GM21381 (cell line): ENCODE measurements around the gene GOLGA6L24.
"Not testable (repeated sequence)": the region's sequence is repeated elsewhere in the genome, so short reads cannot be mapped to it uniquely, and the experiment has no call there.

Experiments used
- ATAC-seq: cut with Tn5 transposase; IDR thresholded peaks from one replicate; pipeline ENCODE4 v1.9.1; 2021; ENCODE audit warnings: mild to moderate bottlenecking, moderate library complexity; ENCODE audit not compliant: unreplicated experiment

Gene GOLGA6L24, protein sequence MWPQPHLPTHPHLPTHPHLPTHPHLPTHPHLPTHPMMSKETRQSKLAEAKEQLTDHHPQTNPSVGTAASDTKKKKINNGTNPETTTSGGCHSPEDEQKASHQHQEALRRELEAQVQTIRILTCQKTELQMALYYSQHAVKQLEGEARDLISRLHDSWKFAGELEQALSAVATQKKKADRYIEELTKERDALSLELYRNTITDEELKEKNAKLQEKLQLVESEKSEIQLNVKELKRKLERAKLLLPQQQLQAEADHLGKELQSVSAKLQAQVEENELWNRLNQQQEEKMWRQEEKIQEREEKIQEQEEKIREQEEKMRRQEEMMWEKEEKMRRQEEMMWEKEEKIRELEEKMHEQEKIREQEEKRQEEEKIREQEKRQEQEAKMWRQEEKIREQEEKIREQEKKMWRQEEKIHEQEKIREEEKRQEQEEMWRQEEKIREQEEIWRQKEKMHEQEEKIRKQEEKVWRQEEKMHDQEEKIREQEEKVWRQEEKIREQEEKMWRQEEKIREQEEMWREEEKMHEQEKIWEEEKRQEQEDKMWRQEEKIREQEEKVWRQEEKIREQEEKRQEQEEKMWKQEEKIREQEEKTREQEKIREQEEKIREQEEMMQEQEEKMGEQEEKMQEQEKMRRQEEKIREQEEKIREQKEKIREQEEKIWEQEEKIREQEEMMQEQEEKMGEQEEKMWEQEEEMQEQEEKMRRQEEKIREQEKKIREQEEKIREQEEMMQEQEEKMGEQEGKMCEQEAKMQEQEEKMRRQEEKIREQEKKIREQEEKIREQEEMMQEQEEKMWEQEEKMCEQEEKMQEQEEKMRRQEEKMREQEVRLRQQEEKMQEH

DNA sequence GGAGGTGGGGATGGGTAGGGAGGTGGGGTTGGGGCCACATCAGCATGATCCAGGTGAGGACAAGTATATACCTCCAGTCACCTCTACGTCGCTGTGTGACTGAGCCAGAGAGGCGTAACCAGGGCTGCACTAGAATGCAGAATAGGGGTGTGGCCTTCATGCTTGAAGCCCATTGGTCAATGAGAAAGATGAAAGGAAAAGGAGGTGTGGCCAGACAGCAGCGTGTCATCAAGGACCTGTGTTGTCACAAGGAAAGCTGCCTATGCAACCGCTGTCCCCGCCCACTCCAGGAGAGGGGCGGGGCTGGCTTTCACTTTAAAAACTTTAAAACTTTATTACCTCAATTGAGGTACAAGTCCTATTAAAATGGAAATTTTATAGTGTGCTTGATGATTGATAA, at the start of gene GOLGA6L24:
TSS of gene GOLGA6L24 (minus strand) at position 101 of the 400 bp plus-strand sequence. CDS start at position 40, 61 bp downstream.
- not testable (repeated sequence) for ATAC-seq

DNA sequence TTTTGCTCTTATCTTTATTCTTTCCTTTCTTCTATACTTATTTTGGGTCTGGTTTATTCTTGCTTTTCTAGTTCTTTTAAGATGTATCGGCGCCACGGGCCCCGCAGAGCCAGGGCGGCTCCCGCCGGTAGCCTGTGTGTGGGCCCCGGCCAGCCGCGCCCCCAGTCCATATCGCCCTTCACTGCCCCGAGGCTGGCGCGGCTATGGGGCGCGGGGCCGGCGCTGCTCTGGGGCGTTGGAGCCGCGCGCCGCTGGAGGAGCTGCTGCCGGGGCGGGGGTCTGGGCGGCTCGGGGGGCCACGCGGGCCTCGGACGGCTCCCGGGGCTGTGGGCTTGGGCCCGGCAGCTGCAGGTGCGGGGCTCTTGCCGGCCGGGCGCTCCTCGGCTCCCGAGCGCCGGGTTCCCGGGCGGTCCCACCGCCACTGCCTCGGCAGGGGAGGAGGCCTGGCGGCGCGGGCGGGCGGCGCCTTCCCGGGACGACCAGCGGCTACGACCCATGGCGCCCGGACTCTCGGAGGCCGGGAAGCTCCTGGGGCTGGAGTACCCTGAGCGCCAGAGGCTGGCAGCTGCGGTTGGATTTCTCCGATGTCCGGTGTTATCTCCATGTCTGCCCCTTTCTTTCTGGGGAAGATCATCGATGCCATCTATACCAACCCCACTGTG, 45.0 kb upstream of the GOLGA6L24 start:
- not testable (repeated sequence) for ATAC-seq

DNA sequence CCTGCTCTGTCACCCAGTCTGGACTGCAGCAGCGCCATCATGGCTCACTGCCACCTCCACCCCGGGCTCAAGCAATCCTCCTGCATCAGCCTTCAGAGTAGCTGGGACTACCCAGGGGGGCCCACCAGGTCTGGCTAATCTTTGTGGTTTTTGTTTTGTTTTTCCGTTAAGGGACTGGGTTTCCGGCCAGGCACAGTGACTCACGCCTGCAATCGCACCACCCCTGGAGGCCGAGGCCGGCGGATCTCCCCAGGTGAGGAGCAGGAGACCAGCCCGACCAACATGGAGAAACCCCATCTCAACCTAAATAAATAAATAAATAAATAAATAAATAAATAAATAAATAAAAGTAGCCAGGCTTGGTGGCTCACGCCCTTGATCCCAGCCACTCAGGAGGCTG, 38.1 kb upstream of the GOLGA6L24 start:
- ATAC-seq: not testable (repeated sequence)

DNA sequence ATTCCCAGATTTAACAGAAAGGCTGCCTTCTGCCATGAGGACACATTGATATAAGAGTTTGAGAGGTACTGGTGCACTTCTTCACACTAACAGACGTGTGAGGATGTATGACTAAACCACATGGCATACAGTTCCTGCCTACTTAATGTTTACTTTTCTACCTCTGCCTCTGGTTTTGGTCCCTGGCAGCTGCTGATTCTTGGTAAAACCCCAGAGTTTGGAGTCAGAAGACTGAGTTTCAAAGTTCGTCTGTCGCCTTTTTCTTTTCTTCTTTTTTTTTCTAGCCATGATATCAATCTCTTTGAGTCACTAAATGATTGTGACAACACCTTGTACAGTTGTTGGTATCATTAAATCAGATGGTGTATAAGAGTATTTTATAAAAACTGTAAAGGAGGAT, 22.2 kb upstream of the GOLGA6L24 start:
- ATAC-seq: not testable (repeated sequence)

DNA sequence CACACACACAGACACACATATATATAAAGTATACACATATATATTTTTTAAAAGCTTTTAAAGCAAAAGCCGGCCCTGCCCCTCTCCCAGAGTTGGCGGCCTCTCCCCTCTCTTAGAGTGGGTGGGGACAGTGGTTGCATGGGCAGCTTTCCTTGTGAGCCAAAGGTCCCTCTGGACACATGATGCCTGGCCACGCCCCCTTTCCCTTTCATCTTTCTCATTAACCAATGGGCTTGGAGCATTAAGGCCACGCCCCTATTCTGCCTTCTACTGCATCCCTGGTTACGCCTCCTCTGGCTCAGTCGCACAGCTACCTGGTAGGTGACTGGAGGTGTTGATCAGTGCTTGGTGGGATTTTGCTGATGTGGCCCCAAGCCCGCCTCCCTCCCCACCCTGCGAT, 20.5 kb upstream of the GOLGA6L24 start, which contains the start of gene GOLGA8F:
TSS of gene GOLGA8F (plus strand) at position 301 of the 400 bp plus-strand sequence. CDS start at position 399, 98 bp downstream.
- ATAC-seq: not testable (repeated sequence)

DNA sequence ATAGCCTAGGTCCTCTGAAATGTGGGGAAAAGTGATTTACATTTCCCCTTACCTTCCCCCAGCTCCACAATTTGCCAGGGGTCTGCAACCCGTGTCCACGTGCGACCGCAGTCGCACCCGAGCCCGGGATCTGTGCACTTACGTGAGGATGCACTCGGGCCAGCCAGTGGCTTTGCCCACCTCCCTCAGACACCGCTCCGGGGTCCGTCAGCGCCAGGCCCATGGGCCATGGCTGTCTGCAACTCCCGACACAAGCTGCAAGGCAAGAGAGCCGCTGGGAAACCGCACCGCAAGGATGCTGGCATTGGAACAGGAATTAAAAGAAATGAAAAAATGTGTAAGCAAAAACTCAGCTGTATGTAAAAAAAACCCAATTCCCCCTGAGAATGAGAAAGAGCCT, 7.6 kb upstream of the GOLGA6L24 start:
- ATAC-seq: not testable (repeated sequence)

DNA sequence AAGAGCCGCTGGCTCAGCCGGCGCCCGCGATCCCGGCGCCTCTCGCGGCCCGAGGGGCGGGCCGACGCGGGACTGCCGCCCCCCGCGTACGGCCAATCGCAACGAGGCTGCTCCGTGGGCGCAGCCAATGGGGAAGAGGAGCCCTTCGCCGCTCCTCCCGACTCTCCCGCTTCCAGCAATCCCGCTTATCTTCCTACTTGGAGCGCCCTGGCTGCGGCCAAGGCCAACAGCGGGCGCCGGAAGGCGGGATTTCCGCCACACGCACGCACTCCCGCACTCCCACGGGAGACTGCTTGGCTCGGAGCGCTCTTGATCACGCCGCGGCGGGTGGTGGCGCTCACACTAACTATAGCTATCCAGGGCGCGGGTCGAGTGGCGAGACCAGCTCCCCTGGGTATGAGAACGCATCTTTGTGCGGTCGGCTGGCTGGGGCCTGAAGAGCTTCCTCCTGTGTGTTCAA, 35.7 kb downstream of the GOLGA6L24 start, which contains the start of gene HERC2:
TSS of gene HERC2 (minus strand) at position 51 of the 460 bp plus-strand sequence. CDS start 746 bp downstream, outside the sequence.
- not testable (repeated sequence) for ATAC-seq

DNA sequence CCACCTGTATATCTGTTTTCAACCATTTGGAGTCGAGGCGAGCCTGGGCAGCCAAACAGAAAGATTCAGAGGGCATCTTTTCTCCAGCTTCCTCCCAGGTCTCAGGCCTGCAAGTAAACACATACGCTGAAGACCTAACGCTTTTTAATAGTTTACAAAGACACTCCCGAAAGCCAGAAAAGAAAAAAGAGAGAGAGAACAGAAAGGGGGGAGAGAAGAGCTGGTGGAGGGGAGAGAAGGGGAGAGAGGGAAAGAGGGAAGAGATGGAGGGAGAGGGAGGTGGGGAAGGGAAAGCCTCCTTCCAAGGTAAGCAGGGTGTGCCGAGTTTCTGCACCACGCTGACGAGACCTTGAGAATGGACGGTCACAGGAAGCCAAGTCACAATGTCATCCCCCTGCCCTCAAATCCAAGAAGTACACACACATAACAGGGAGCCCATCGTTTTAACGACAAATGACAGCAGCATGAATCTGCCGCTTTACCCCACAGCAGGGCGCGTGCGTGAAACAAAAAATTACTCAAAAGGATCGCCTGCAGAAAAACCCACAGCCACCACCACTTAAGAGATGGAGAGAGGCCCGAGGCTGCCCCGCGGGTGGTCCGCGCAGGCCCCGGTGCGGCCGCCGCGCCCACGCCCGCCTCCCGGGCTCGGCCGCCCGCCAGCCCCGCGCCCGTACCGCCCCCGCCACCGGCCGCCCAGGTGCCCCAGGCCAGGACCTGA, 36.4 kb downstream of the GOLGA6L24 start:
- ATAC-seq: not testable (repeated sequence)

DNA sequence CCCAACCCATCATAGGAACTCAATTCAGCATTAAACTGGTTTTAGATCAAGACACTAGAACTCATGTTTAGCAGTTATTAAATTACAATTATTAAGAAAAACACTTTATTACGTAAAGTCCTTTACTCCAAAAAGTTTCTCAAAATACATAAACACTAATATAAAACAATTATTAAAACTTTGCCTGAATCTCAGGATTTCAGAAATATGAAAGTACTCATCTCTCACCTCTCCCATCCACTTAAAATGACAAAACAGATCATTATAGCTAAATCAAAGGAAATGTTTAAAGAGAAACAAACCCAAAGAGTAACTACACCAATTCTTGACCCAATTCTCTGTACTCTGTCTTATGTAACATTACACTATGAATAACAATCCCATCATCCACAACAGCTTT, 38.2 kb downstream of the GOLGA6L24 start:
- ATAC-seq: not testable (repeated sequence)

DNA sequence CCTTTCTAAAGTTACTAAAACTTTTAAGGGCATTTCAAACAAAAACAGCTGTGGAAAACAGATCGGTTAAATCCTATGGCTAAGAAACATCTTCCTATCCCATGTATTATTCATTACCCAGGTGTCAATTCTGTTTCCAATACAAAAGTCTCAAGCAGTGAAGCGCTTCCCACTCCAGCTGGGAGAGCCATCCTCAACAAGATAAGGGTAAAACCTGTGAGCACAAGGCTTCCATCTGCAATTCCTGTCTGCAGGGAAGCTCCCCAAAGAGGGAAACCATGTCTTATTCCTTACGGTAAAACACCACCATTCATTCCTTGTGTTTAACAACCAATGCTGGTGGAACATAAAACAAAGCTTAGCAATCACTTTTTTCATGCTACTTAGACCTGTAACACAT, 39.1 kb downstream of the GOLGA6L24 start:
- ATAC-seq: not testable (repeated sequence)

DNA sequence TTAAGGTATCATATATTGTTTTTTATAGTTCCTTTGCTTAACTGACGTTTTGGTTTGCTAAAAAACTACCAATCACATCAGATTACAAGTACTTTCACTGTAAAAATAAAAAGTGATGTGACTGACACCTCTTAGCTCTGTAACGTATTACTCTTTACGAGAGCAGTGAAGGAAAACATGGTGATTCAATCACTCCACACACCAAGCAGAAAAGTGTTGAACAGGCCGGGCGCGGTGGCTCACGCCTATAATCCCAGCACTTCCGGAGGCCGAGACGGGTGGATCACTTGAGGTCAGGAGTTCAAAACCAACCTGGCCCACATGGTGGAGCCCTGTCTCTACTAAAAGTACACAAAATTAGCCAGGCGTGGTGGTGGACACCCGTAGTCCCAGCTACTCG, 39.8 kb downstream of the GOLGA6L24 start:
- not testable (repeated sequence) for ATAC-seq

DNA sequence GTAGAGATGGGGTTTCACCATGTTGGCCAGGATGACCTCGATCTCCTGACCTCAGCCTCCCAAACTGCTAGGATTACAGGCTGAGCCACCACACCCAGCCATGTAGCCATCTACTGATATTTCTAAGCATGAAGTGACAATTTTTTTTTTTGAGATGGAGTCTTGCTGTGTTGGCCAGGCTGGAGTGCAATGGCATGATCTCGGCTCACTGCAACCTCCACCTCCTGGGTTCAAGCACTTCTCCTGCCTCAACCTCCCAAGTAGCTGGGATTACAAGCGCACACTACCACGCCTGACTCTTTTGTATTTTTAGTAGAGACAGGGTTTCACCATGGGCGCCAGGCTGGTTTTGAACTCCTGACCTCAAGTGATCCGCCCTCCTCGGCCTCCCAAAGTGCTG, 40.9 kb downstream of the GOLGA6L24 start:
- ATAC-seq: not testable (repeated sequence)

DNA sequence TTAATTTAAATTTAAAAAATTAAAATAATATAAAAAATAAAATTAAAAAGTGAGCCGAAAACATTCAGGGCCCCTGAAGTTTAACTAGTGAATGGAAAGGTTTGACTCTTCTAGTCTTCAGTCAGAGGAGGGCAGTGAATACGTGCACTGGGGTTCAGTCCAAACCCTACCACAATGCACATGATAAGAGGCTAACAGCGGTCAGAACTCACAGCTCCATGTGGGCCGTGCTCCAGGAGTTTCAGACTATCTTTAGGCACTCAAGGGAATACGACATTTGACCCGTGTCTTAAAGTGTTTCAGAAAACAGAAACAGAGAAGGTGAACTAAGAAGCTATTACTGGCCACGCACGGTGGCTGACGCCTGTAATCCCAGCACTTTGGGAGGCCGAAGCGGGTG, 47.4 kb downstream of the GOLGA6L24 start:
- ATAC-seq: not testable (repeated sequence)

DNA sequence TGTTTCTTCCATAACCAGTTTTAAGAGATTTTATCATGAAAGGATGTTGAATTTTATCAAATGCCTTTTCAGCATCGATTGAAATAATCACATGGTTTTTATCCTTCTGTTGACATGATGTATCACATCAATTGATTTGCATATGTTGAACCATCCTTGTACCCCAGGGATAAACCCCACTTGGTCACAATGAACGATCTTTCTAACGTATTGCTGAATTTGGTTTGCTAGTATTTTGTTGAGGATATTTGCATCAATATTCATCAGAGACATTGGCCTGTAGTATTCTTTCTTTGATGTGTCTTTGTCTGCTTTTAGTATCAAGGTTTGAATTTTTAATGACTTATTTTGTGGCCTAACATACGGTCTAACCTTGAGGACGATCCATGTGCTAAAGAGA, 49.2 kb downstream of the GOLGA6L24 start:
- ATAC-seq: not testable (repeated sequence)
